HUDEP-2 (cell line): ENCODE results near the gene CYLC2.
A peak's percentile ranks its signal among the peaks of the same experiment; 100 is the strongest.

Experiments
- DNase-seq, 76 experiments: peaks; one replicate each; lab custom pipeline; 2025; ENCODE audit not compliant: unreplicated experiment in 76 of 76; lab: John Stamatoyannopoulos, UW

The CYLC2 gene

GRCh38 chr9:102995033-102995432 lies at the start of gene CYLC2:
CYLC2 (plus strand) TSS chr9:102995333; CDS start chr9:102995381, 48 bp downstream.
- DNase-seq, result no peak

- no peak for DNase-seq
Observed at GRCh38 chr9:102950346-102950745, 44.8 kb upstream of the CYLC2 start.

GRCh38 chr9:102966999-102967398 lies 28.1 kb upstream of the CYLC2 start:
- no peak for DNase-seq

GRCh38 chr9:102967979-102968378 lies 27.2 kb upstream of the CYLC2 start:
- DNase-seq, result no peak

- no peak for DNase-seq
Observed at GRCh38 chr9:102972780-102973179, 22.4 kb upstream of the CYLC2 start.

GRCh38 chr9:102974530-102974929 lies 20.6 kb upstream of the CYLC2 start:
- no peak for DNase-seq

GRCh38 chr9:102975251-102975650 lies 19.9 kb upstream of the CYLC2 start:
- DNase-seq, result no peak

GRCh38 chr9:102985162-102985895 lies 9.8 kb upstream of the CYLC2 start:
- no peak for DNase-seq

GRCh38 chr9:102986425-102986824 lies 8.7 kb upstream of the CYLC2 start:
- no peak for DNase-seq

- DNase-seq, result no peak
Observed at GRCh38 chr9:103003689-103004088, 8.6 kb downstream of the CYLC2 start.

- no peak for DNase-seq
Observed at GRCh38 chr9:103014242-103014641, 19.1 kb downstream of the CYLC2 start.

GRCh38 chr9:103025796-103026195 lies 30.7 kb downstream of the CYLC2 start:
- DNase-seq, result no peak

GRCh38 chr9:103037508-103038477 lies 42.7 kb downstream of the CYLC2 start:
- peak in 10 of 76 experiments; percentile 39 to 87 (median 59) for DNase-seq

- DNase-seq, result no peak
Observed at GRCh38 chr9:103041961-103042360, 46.8 kb downstream of the CYLC2 start.
